HEK293 (cell line): ENCODE data around the gene THG1L.

Source experiments
- CTCF ChIA-PET: fragments of 350-600 bp; formaldehyde crosslinking; extraction: SDS; loops from one replicate; lab custom pipeline; 2021; ENCODE audit warnings: antibody characterized with exemption; lab: Yijun Ruan, JAX
- POLR2A ChIA-PET: fragments of 300-600 bp; formaldehyde crosslinking; extraction: SDS; loops from one replicate; lab custom pipeline; 2020; ENCODE audit warnings: antibody characterized with exemption, inconsistent platforms; lab: Yijun Ruan, JAX
- H3K27ac ChIP-seq: fragments of 200-500 bp; sonication (Bioruptor generic); 2 replicates; pipeline ENCODE4 v1.5.1; 2014; ENCODE audit warnings: low read depth, low read length, control low read depth, inconsistent platforms; ENCODE audit errors: extremely low read depth
- H3K36me3 ChIP-seq, 2 experiments: fragments of 200-500 bp in 1 of 2; sonication (Bioruptor generic) in 1 of 2; 1 replicate in 1 of 2; 2 replicates in 1 of 2; pipeline ENCODE4 v1.5.1; 2014 to 2017; ENCODE audit warnings: inconsistent platforms in 2 of 2, low read length in 2 of 2; ENCODE audit not compliant: control insufficient read depth in 2 of 2, insufficient read depth in 1 of 2
- H3K4me1 ChIP-seq: fragments of 200-500 bp; sonication (Bioruptor generic); 2 replicates; pipeline ENCODE4 v1.5.1; 2014; ENCODE audit warnings: mild to moderate bottlenecking, low read length, inconsistent platforms; ENCODE audit not compliant: control insufficient read depth, insufficient read depth
- H3K4me3 ChIP-seq: 2 replicates; pipeline ENCODE4 v1.5.1; 2011; ENCODE audit warnings: low read depth, mild to moderate bottlenecking, control low read depth, low read length, moderate library complexity
- H3K9me3 ChIP-seq: fragments of 200-500 bp; sonication (Bioruptor generic); 2 replicates; pipeline ENCODE4 v1.5.1; 2014; ENCODE audit warnings: low read depth, low read length, inconsistent platforms; ENCODE audit not compliant: control insufficient read depth, insufficient read depth
- GLIS2 ChIP-seq: fragments of 450-650 bp; formaldehyde crosslinking; IDR thresholded peaks from 2 replicates; pipeline ENCODE4 v1.5.1; 2016; ENCODE audit warnings: missing biosample characterization, missing genetic modification characterization
- HOXD13 ChIP-seq: sonication (generic); formaldehyde crosslinking; IDR thresholded peaks from 2 replicates; pipeline ENCODE4 v1.8.0; 2022; ENCODE audit warnings: missing genetic modification reagents, borderline replicate concordance
- MZF1 ChIP-seq: fragments of 450-650 bp; formaldehyde crosslinking; IDR thresholded peaks from 2 replicates; pipeline ENCODE4 v1.5.1; 2017; ENCODE audit warnings: missing biosample characterization, missing genetic modification characterization, borderline replicate concordance
- YY1 ChIP-seq: fragments of 450-650 bp; formaldehyde crosslinking; IDR thresholded peaks from 2 replicates; pipeline ENCODE4 v1.5.1; 2018; ENCODE audit warnings: missing biosample characterization, missing genetic modification characterization
- ZBTB21 ChIP-seq: fragments of 450-650 bp; formaldehyde crosslinking; IDR thresholded peaks from 2 replicates; pipeline ENCODE4 v1.5.1; 2017; ENCODE audit warnings: missing biosample characterization, missing genetic modification characterization
- ZBTB6 ChIP-seq: fragments of 450-650 bp; formaldehyde crosslinking; IDR thresholded peaks from 2 replicates; pipeline ENCODE4 v1.5.1; 2017; ENCODE audit warnings: missing biosample characterization, missing genetic modification characterization
- ZFP3 ChIP-seq: fragments of 450-650 bp; formaldehyde crosslinking; IDR thresholded peaks from 2 replicates; pipeline ENCODE4 v1.5.1; 2016; ENCODE audit warnings: low read depth, missing biosample characterization, missing genetic modification characterization
- ZNF121 ChIP-seq: fragments of 450-650 bp; formaldehyde crosslinking; IDR thresholded peaks from 2 replicates; pipeline ENCODE4 v1.5.1; 2016; ENCODE audit warnings: missing biosample characterization, missing genetic modification characterization
- ZNF132 ChIP-seq: fragments of 450-650 bp; formaldehyde crosslinking; IDR thresholded peaks from 2 replicates; pipeline ENCODE4 v1.5.1; 2017; ENCODE audit warnings: missing biosample characterization, missing genetic modification characterization, borderline replicate concordance
- ZNF18 ChIP-seq: fragments of 450-650 bp; formaldehyde crosslinking; IDR thresholded peaks from 2 replicates; pipeline ENCODE4 v1.5.1; 2016; ENCODE audit warnings: missing biosample characterization, missing genetic modification characterization
- ZNF202 ChIP-seq: fragments of 450-650 bp; formaldehyde crosslinking; IDR thresholded peaks from 2 replicates; pipeline ENCODE4 v1.5.1; 2016; ENCODE audit warnings: missing biosample characterization, missing genetic modification characterization, borderline replicate concordance
- ZNF214 ChIP-seq: fragments of 450-650 bp; formaldehyde crosslinking; IDR thresholded peaks from 2 replicates; pipeline ENCODE4 v1.5.1; 2017; ENCODE audit warnings: missing biosample characterization, mild to moderate bottlenecking, missing genetic modification characterization, borderline replicate concordance
- ZNF239 ChIP-seq: fragments of 450-650 bp; formaldehyde crosslinking; IDR thresholded peaks from 2 replicates; pipeline ENCODE4 v1.5.1; 2016; ENCODE audit warnings: missing biosample characterization, missing genetic modification characterization
- ZNF302 ChIP-seq: fragments of 450-650 bp; formaldehyde crosslinking; IDR thresholded peaks from 2 replicates; pipeline ENCODE4 v1.5.1; 2016; ENCODE audit warnings: missing biosample characterization, missing genetic modification characterization, low read depth
- ZNF426 ChIP-seq: fragments of 450-650 bp; formaldehyde crosslinking; IDR thresholded peaks from 2 replicates; pipeline ENCODE4 v1.5.1; 2017; ENCODE audit warnings: missing biosample characterization, missing genetic modification characterization, mild to moderate bottlenecking, inconsistent platforms, moderate library complexity
- ZNF449 ChIP-seq: fragments of 450-650 bp; formaldehyde crosslinking; IDR thresholded peaks from 2 replicates; pipeline ENCODE4 v1.5.1; 2017; ENCODE audit warnings: missing biosample characterization, mild to moderate bottlenecking, missing genetic modification characterization, moderate library complexity
- ZNF514 ChIP-seq: fragments of 450-650 bp; formaldehyde crosslinking; IDR thresholded peaks from 2 replicates; pipeline ENCODE4 v1.5.1; 2016; ENCODE audit warnings: missing biosample characterization, missing genetic modification characterization
- ZNF585B ChIP-seq: fragments of 450-650 bp; formaldehyde crosslinking; IDR thresholded peaks from 2 replicates; pipeline ENCODE4 v1.5.1; 2016; ENCODE audit warnings: missing biosample characterization, missing genetic modification characterization
- ZNF596 ChIP-seq: fragments of 450-650 bp; IDR thresholded peaks from 2 replicates; pipeline ENCODE4 v1.5.0; 2018; ENCODE audit warnings: missing biosample characterization, mild to moderate bottlenecking, missing genetic modification characterization, moderate library complexity
- ZNF610 ChIP-seq: fragments of 450-650 bp; formaldehyde crosslinking; IDR thresholded peaks from 2 replicates; pipeline ENCODE4 v1.5.1; 2016; ENCODE audit warnings: missing biosample characterization, missing genetic modification characterization, borderline replicate concordance
- ZNF621 ChIP-seq: fragments of 450-650 bp; formaldehyde crosslinking; IDR thresholded peaks from 2 replicates; pipeline ENCODE4 v1.5.1; 2017; ENCODE audit warnings: missing biosample characterization, missing genetic modification characterization
- ZNF623 ChIP-seq: fragments of 450-650 bp; formaldehyde crosslinking; IDR thresholded peaks from 2 replicates; pipeline ENCODE4 v1.5.1; 2016; ENCODE audit warnings: missing biosample characterization, missing genetic modification characterization
- ZNF645 ChIP-seq: fragments of 450-650 bp; formaldehyde crosslinking; IDR thresholded peaks from 2 replicates; pipeline ENCODE4; 2016; ENCODE audit warnings: missing biosample characterization, missing genetic modification characterization
- ZNF658 ChIP-seq: fragments of 450-650 bp; formaldehyde crosslinking; IDR thresholded peaks from 2 replicates; pipeline ENCODE4; 2016; ENCODE audit warnings: missing biosample characterization, missing genetic modification characterization
- ZSCAN16 ChIP-seq: fragments of 450-650 bp; formaldehyde crosslinking; IDR thresholded peaks from 2 replicates; pipeline ENCODE4 v1.5.1; 2016; ENCODE audit warnings: missing biosample characterization, missing genetic modification characterization
- ZSCAN30 ChIP-seq: fragments of 450-650 bp; IDR thresholded peaks from 2 replicates; pipeline ENCODE4 v1.5.1; 2018; ENCODE audit warnings: missing biosample characterization, mild to moderate bottlenecking, missing genetic modification characterization, moderate library complexity

Gene THG1L

GRCh38 chr5:157710882-157711281 lies 20.3 kb upstream of the THG1L start:
- Histone ChIP-seq H3K36me3 (no peaks in the 10 kb centered on the region), H3K4me1 (no peaks in the 10 kb centered on the region), H3K27ac (no peak overlapping the region), H3K4me3 (no peak overlapping the region), H3K9me3 (no peaks in the 10 kb centered on the region)
- CTCF ChIA-PET: interaction anchor here (0.5 kb wide), 1 partner anchor 20 kb away, joined by 3 read pairs; no protein-coding TSS in a partner anchor
- TF ChIP-seq ZSCAN16 (tag by site-specific recombination): no peak
- TF ChIP-seq ZNF426 (tag by site-specific recombination): no peak
- TF ChIP-seq ZNF202 (tag by site-specific recombination): no peak
- TF ChIP-seq ZNF239 (tag by site-specific recombination): no peak
- no peak for TF ChIP-seq HOXD13 (CRISPR knock-in tag)
- no peak for TF ChIP-seq ZBTB6 (tag by site-specific recombination)
- TF ChIP-seq ZNF658 (tag by site-specific recombination): no peak
- TF ChIP-seq MZF1: no peak
- no peak for TF ChIP-seq GLIS2
- TF ChIP-seq ZNF302 (tag by site-specific recombination): no peak
- no peak for TF ChIP-seq ZNF132
- no peak for TF ChIP-seq YY1 (tag by site-specific recombination)
- no peak for TF ChIP-seq ZFP3
- TF ChIP-seq ZNF214 (tag by site-specific recombination): no peak
- TF ChIP-seq ZNF596: no peak
- POLR2A ChIA-PET: no interaction called here

GRCh38 chr5:157713830-157714595 lies 17.2 kb upstream of the THG1L start:
- CTCF ChIA-PET: no interaction called here

More at GRCh38 chr5:157713830-157714595, 17.2 kb upstream of the THG1L start:
- POLR2A ChIA-PET: no interaction called here
- Histone ChIP-seq H3K27ac (no peak overlapping the region), H3K4me3 (no peak overlapping the region), H3K36me3 (no peaks in the 10 kb centered on the region), H3K4me1 (no peaks in the 10 kb centered on the region)
- TF ChIP-seq GLIS2 (no peak), ZNF645 (tag by site-specific recombination) (no peak), ZNF18 (tag by site-specific recombination) (no peak), ZBTB21 (no peak), ZNF121 (tag by site-specific recombination) (no peak), ZNF514 (no peak), ZFP3 (no peak), ZSCAN30 (tag by site-specific recombination) (no peak), ZNF623 (no peak), ZNF585B (tag by site-specific recombination) (no peak), ZNF621 (no peak), ZNF449 (tag by site-specific recombination) (no peak), ZNF610 (tag by site-specific recombination) (no peak)
- TF ChIP-seq, all 188 proteins: peak for 0
- no peaks in the 10 kb centered on the region for H3K9me3 ChIP-seq
